ENCODE measurements around the gene UACA. TPM values are rescaled to one million over a fixed set of nuclear protein-coding genes. Genes with fewer than 3 reads are reported as not detected.

The UACA gene
- total RNA-seq, 4 donors from 2014 or later: 36.1 to 158 (median 47.3) TPM

DNA sequence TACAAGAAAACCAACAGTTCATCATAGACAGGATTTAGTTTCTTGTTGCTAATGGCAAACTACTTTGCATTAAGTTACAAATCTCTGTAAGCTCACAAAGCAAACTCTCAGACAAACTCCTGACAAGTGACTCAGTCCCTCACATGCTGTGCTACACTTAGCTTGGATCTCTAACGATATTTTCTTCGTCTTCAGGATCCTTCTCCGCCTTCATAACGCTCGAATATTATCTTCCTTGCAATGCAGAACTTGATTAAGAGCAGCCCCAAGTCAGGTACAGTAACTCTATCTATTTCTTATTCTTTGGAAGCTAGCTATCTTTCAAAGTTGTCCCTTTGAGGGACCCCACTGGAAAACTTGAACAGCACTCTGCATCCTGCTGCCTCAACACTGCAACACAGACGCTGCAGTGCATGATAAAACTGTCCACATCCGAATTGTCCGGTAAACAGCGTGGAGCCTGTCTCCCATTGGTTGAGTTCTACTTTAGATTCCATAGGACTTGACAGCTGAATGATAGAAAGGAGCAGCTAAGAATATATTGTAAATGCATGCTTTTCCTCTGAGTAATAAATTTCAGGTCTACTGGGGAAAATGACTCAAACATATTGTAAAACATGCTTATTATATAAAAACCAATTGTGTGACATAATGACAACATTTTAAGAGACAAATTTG is 61.3 kb downstream of the UACA start:
- DNase-seq (ENCODE audit: low spot score) (no peak), ATAC-seq (ENCODE audit: low FRiP score) (peak; percentile 77)
- TF ChIP-seq, protein P1, sequence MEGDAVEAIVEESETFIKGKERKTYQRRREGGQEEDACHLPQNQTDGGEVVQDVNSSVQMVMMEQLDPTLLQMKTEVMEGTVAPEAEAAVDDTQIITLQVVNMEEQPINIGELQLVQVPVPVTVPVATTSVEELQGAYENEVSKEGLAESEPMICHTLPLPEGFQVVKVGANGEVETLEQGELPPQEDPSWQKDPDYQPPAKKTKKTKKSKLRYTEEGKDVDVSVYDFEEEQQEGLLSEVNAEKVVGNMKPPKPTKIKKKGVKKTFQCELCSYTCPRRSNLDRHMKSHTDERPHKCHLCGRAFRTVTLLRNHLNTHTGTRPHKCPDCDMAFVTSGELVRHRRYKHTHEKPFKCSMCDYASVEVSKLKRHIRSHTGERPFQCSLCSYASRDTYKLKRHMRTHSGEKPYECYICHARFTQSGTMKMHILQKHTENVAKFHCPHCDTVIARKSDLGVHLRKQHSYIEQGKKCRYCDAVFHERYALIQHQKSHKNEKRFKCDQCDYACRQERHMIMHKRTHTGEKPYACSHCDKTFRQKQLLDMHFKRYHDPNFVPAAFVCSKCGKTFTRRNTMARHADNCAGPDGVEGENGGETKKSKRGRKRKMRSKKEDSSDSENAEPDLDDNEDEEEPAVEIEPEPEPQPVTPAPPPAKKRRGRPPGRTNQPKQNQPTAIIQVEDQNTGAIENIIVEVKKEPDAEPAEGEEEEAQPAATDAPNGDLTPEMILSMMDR (IDR thresholded peaks at IDR 0.05): no peak

DNA sequence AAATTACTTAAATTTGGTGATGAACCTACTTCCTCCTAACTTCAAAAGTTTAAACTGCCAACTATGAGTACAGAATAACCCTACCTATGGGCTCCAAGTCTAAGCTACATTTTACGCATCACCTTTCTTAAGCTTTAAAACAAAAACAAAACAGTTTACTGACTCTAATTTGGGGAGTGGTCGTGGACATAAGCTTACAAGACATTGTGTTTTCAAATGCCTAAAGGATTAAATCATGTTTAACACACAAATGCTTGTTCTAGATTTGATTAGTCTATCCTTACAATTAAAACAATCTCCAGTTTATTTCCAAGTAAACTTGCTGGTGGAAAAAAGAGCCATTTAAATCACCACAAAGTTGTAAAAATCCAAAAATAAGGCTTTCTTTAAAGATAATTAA is 62.2 kb downstream of the UACA start:
- DNase-seq (ENCODE audit: low spot score) (no peak), ATAC-seq (ENCODE audit: low FRiP score) (no peak)
- TF ChIP-seq, protein P1 (IDR thresholded peaks at IDR 0.05): no peak

DNA sequence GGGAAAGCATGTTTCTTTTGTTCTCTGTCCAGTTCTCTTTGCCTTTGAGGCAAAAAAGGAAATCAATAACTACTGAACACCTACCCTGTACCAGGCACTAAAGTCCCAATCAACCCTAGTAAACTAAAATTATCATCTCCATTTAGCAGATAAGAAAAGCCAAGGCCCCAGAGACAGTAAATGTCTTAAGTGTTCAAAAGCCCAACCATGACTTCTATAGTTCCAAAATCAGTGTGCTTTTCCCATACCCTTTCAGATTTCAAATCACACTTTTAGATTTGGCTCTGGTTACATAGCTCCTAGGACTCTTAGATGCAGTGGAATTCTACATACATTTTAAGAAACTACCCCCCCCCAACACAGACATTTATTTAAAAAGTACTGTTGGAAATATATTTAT is 63.5 kb downstream of the UACA start:
- TF ChIP-seq, protein P1 (IDR thresholded peaks at IDR 0.05): no peak
- no peak for ATAC-seq (ENCODE audit: low FRiP score)
- no peak for DNase-seq (ENCODE audit: low spot score)

DNA sequence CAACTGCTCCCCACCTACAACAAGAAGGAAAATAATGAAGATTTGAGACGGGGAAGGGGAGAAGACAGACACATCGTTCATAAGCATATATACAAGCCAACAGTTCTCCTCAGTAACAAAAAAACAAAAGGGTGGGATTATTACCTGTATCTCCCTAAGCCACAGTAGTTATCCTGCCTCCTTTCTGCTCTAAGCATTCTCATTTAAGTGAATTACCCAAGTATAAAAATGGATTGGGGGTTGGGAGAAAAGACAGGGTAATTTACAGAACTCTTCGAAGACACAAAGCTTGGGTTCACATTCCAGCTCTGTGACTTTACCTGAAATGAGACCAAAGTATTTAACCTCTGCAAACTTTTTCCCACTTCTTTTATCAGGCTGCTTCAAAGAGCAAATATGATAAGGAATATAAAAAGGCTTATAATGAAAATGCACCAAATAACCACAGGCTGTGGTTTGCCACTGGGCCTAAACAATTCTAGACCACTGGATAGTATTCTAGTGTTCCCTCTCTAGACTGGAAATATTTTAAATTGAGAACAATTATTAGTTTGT is 64.4 kb downstream of the UACA start:
- DNase-seq (ENCODE audit: low spot score) (no peak), ATAC-seq (ENCODE audit: low FRiP score) (no peak)
- TF ChIP-seq, protein P1 (IDR thresholded peaks at IDR 0.05): no peak

DNA sequence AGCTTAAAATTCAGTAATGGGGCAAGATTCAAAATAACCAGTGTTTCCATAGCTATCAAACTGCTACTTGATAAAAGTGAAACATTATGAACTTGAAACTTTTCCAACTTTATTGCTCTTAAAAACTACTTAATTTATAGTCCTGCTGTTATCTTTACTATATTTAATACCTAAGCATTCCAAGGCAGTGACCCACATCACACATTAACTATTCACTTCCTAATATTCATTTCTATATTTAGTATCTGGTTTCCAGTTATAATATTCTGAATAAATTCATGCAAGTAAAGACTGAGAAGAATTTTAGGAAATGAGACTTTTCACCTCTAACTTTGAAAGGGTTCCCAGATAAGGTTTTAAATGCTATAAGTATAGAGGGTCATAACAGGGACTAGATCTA is 64.9 kb downstream of the UACA start:
- DNase-seq (ENCODE audit: low spot score) (no peak), ATAC-seq (ENCODE audit: low FRiP score) (no peak)
- TF ChIP-seq, protein P1 (IDR thresholded peaks at IDR 0.05): no peak

DNA sequence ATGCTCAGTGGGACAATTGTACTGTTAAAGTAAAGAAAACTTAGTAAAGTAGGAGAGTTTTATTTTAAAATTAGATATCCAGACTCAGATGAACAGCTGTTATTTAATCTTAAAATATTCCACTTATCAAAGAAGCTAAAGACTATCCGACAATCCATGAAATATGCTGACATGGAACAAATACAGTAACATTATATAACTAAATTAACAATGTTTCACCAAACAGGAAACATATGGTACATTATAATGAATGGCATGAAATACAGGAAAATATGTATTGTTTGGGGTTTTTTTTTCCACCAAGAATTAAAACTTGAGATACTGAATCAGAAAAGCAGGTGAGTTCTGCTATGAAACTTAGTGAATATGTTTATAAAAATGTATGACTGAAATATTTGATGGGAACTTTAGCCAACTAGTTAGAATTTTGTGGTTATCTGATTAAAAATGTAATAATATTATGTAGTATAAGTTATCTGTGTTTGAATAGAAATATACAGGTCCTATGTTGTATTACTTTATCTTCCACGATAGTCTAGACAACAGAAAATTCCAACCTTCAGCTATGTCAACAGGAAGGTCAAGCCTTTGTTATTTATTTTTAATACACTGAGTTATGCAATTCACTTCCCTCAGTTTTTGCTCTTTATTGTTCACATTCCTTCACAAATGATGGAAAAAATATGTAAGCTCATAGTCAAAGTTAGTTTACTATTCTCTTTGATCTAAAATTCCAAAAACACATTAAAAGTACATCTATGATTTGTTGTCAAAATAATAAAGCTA is 72.7 kb downstream of the UACA start:
- TF ChIP-seq, protein P1 (IDR thresholded peaks at IDR 0.05): no peak
- DNase-seq (ENCODE audit: low spot score): no peak

More for the DNA sequence above, 72.7 kb downstream of the UACA start:
- no peak for ATAC-seq (ENCODE audit: low FRiP score)
